Skeletal muscle satellite cell (primary cell): ENCODE results near the gene MAN1A1.

Source experiments
- H3K27me3 ChIP-seq: 2 replicates; pipeline ENCODE4 v1.7.0; 2013; ENCODE audit warnings: low read length; ENCODE audit not compliant: control insufficient read depth, insufficient read depth
- H3K36me3 ChIP-seq: 2 replicates; pipeline ENCODE4 v1.7.0; 2013; ENCODE audit warnings: mild to moderate bottlenecking, control low read depth, low read length; ENCODE audit not compliant: insufficient read depth
- H3K4me1 ChIP-seq: 2 replicates; pipeline ENCODE4 v1.7.0; 2013; ENCODE audit warnings: low read length; ENCODE audit not compliant: control insufficient read depth, insufficient read depth
- H3K4me2 ChIP-seq: 2 replicates; pipeline ENCODE4 v1.7.0; 2013; ENCODE audit warnings: mild to moderate bottlenecking, low read length
- H3K4me3 ChIP-seq: 2 replicates; pipeline ENCODE4 v1.7.0; 2013; ENCODE audit warnings: low read length
- H3K9ac ChIP-seq: 2 replicates; pipeline ENCODE4 v1.7.0; 2013; ENCODE audit warnings: mild to moderate bottlenecking, low read depth, low read length, moderate library complexity
- H3K9me3 ChIP-seq: replicated peaks from 2 replicates; pipeline ENCODE4 v1.7.0; 2013; ENCODE audit warnings: mild to moderate bottlenecking, control low read depth, low read length

Gene MAN1A1

GRCh38 chr6:119240257-119241110 is 109.1 kb downstream of the MAN1A1 start:
- Histone ChIP-seq H3K36me3 (no peaks in the 10 kb centered on the region), H3K9ac (no peak overlapping the region), H3K27me3 (no peaks in the 10 kb centered on the region), H3K9me3 (no peaks in the 10 kb centered on the region), H3K4me1 (no peaks in the 10 kb centered on the region), H3K4me3 (no peak overlapping the region), H3K4me2 (no peak overlapping the region)

- Histone ChIP-seq H3K4me2 (no peak overlapping the region), H3K9ac (no peak overlapping the region), H3K27me3 (no peaks in the 10 kb centered on the region), H3K9me3 (no peaks in the 10 kb centered on the region), H3K36me3 (peaks cover 7% of the 10 kb centered on the region), H3K4me3 (no peak overlapping the region), H3K4me1 (no peaks in the 10 kb centered on the region)
Measured at GRCh38 chr6:119237177-119237715, 112.3 kb downstream of the MAN1A1 start.

DNA sequence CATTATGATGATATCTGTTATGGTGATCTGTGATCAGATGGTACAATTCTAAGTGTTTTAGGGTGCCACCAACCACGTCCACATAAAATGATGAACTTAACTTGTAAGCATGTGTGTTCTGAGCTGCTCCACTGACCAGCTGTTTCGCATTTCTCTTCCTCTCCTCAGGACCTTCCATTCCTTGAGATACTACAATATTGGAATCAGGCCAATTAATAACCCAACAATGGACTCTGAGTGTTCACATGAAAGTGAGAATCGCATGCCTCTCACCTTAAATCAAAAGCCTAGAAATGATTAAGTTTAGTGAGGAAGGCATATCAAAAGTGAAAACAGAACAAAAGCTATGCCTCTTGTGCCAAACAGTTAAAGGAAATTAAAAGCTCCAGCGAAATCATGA is 114.6 kb downstream of the MAN1A1 start:
- H3K36me3 ChIP-seq, result peaks cover 7% of the 10 kb centered on the region
- no peaks in the 10 kb centered on the region for H3K27me3 ChIP-seq

GRCh38 chr6:119234457-119234856 is 115.1 kb downstream of the MAN1A1 start:
- H3K36me3 ChIP-seq, result peaks cover 7% of the 10 kb centered on the region
- H3K27me3 ChIP-seq, result no peaks in the 10 kb centered on the region
- H3K9me3 ChIP-seq, result no peaks in the 10 kb centered on the region
- H3K4me2 ChIP-seq, result no peak overlapping the region
- H3K4me1 ChIP-seq, result no peaks in the 10 kb centered on the region
- H3K9ac ChIP-seq, result no peak overlapping the region
- no peak overlapping the region for H3K4me3 ChIP-seq

More for the DNA sequence above, 114.6 kb downstream of the MAN1A1 start:
- H3K9me3 ChIP-seq, result no peaks in the 10 kb centered on the region
- no peak overlapping the region for H3K9ac ChIP-seq
- H3K4me1 ChIP-seq, result no peaks in the 10 kb centered on the region
- H3K4me2 ChIP-seq, result no peak overlapping the region
- no peak overlapping the region for H3K4me3 ChIP-seq

- Histone ChIP-seq H3K4me3 (no peak overlapping the region), H3K4me1 (no peaks in the 10 kb centered on the region), H3K4me2 (no peak overlapping the region), H3K9me3 (no peaks in the 10 kb centered on the region), H3K27me3 (no peaks in the 10 kb centered on the region), H3K9ac (no peak overlapping the region), H3K36me3 (peaks cover 7% of the 10 kb centered on the region)
Measured at GRCh38 chr6:119233312-119233984, 116.1 kb downstream of the MAN1A1 start.

- Histone ChIP-seq H3K36me3 (peaks cover 7% of the 10 kb centered on the region), H3K27me3 (no peaks in the 10 kb centered on the region), H3K9ac (no peak overlapping the region), H3K4me3 (no peak overlapping the region), H3K4me2 (no peak overlapping the region), H3K4me1 (no peaks in the 10 kb centered on the region), H3K9me3 (no peaks in the 10 kb centered on the region)
Measured at GRCh38 chr6:119231394-119231793, 118.2 kb downstream of the MAN1A1 start.

DNA sequence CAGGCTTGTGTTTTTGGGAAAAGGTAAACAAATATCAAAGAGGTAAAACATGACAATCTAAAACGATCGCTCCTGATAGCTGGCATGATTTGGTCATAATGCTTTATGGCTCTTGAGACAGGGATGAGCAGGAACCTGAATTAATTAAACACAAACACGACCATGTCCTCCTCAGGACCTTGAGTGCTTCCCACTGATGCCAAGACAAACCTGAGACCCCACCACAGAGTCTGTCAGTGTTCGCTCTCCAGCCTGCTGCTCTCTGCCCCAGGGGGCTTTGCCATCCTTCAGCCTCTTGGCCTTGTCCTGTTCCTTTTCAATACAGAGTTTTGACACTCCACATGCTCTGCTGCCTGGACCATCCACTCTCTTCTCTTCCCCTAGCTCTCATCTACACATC is 119.4 kb downstream of the MAN1A1 start:
- peaks cover 9% of the 10 kb centered on the region for H3K36me3 ChIP-seq
- no peaks in the 10 kb centered on the region for H3K4me1 ChIP-seq
- no peak overlapping the region for H3K9ac ChIP-seq
- no peak overlapping the region for H3K4me3 ChIP-seq
- H3K27me3 ChIP-seq, result no peaks in the 10 kb centered on the region
- H3K9me3 ChIP-seq, result no peaks in the 10 kb centered on the region
- H3K4me2 ChIP-seq, result no peak overlapping the region

DNA sequence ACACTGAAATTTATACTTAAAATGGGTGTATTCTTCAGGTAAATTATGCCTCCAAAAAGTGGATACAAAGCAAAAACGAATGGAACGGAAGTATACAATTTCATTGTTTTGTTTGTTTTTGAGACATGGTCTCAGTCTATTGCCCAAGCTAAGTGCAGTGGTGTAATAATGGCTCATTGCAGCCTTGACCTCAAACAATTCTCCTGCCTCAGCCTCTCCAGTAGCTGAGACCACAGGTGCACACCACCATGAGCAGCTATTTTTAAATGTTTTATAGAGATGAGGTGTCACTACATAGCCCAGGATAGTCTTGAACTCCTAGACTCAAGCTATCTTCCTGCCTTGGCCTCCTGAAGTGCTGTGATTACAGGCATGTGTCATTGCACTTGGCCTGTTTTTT is 122.2 kb downstream of the MAN1A1 start:
- H3K4me3 ChIP-seq, result no peak overlapping the region
- H3K4me2 ChIP-seq, result no peak overlapping the region
- H3K9me3 ChIP-seq, result no peaks in the 10 kb centered on the region
- peaks cover 4% of the 10 kb centered on the region for H3K36me3 ChIP-seq
- no peak overlapping the region for H3K9ac ChIP-seq
- no peaks in the 10 kb centered on the region for H3K27me3 ChIP-seq
- no peaks in the 10 kb centered on the region for H3K4me1 ChIP-seq

DNA sequence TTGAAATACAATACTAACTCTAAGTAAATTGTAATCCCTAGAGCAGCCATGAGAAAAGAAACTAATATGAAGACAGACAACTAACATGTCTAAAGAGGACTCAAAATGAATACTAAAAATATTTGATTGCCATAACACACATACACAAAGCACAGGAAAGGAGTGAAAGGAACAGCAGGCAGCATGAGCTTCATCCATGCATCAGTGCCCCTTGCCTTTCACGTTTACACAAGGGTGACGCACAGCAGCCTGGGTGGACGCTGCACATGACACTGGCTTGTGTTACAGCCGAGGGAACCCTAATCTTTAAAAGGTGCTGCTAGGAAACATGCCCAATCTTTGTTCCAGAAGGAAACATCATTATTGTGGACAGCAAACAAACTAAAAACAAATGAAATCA is 123.5 kb downstream of the MAN1A1 start:
- Histone ChIP-seq H3K36me3 (peaks cover 4% of the 10 kb centered on the region), H3K4me2 (no peak overlapping the region), H3K9me3 (no peaks in the 10 kb centered on the region), H3K27me3 (no peaks in the 10 kb centered on the region), H3K4me1 (no peaks in the 10 kb centered on the region), H3K9ac (no peak overlapping the region), H3K4me3 (no peak overlapping the region)

GRCh38 chr6:119224095-119224701 is 125.4 kb downstream of the MAN1A1 start:
- Histone ChIP-seq H3K4me2 (no peak overlapping the region), H3K4me1 (no peaks in the 10 kb centered on the region), H3K36me3 (peaks cover 4% of the 10 kb centered on the region), H3K9me3 (no peaks in the 10 kb centered on the region), H3K9ac (no peak overlapping the region), H3K4me3 (no peak overlapping the region), H3K27me3 (no peaks in the 10 kb centered on the region)

GRCh38 chr6:119220452-119220851 is 129.1 kb downstream of the MAN1A1 start:
- H3K4me2 ChIP-seq, result no peak overlapping the region
- H3K27me3 ChIP-seq, result no peaks in the 10 kb centered on the region
- H3K4me3 ChIP-seq, result no peak overlapping the region
- H3K9ac ChIP-seq, result no peak overlapping the region
- no peaks in the 10 kb centered on the region for H3K36me3 ChIP-seq
- H3K9me3 ChIP-seq, result no peaks in the 10 kb centered on the region
- no peaks in the 10 kb centered on the region for H3K4me1 ChIP-seq
